GM23338 (cell line): ENCODE measurements around the gene RECQL5. TPM values are rescaled to one million over a fixed set of nuclear protein-coding genes. Genes with fewer than 3 reads are reported as not detected.

Experiments
- ATAC-seq: fragments of 200-7000 bp; cut with Tn5 transposase; 3 replicates; pipeline ENCODE4 v1.9.1; 2020
- DNase-seq: peaks from one replicate; pipeline ENCODE4 v3.0.0-alpha.2; 2015; ENCODE audit warnings: low spot score
- H2AFZ ChIP-seq: fragments of 200-600 bp; sonication (generic); 2 replicates; pipeline ENCODE4 v1.8.0; 2016; ENCODE audit warnings: antibody characterized with exemption, mild to moderate bottlenecking, moderate library complexity
- H3F3A ChIP-seq: fragments of 200-600 bp; sonication (generic); replicated peaks from 2 replicates; pipeline ENCODE4 v1.8.0; 2017; ENCODE audit warnings: antibody characterized with exemption, mixed run types, low read depth
- H3K27ac ChIP-seq: fragments of 200-600 bp; sonication (generic); 2 replicates; pipeline ENCODE4 v1.6.1; 2016; ENCODE audit warnings: low read depth
- H3K27me3 ChIP-seq: fragments of 200-600 bp; sonication (generic); 2 replicates; pipeline ENCODE4 v1.8.0; 2016; ENCODE audit warnings: mild to moderate bottlenecking, mixed run types, moderate library complexity; ENCODE audit not compliant: insufficient read depth
- H3K36me3 ChIP-seq: fragments of 200-600 bp; sonication (generic); 2 replicates; pipeline ENCODE4 v1.8.0; 2016; ENCODE audit warnings: mild to moderate bottlenecking; ENCODE audit not compliant: insufficient read depth
- H3K4me1 ChIP-seq: fragments of 200-600 bp; sonication (generic); 2 replicates; pipeline ENCODE4 v1.8.0; 2016; ENCODE audit warnings: mild to moderate bottlenecking, moderate library complexity; ENCODE audit not compliant: insufficient read depth
- H3K4me2 ChIP-seq: fragments of 200-600 bp; sonication (generic); 2 replicates; pipeline ENCODE4 v1.7.1; 2017; ENCODE audit warnings: mixed run types
- H3K4me3 ChIP-seq: fragments of 200-600 bp; sonication (generic); 2 replicates; pipeline ENCODE4 v1.6.1; 2016; ENCODE audit warnings: mixed run types
- H3K79me2 ChIP-seq: fragments of 200-600 bp; sonication (generic); replicated peaks from 2 replicates; pipeline ENCODE4 v1.8.0; 2017; ENCODE audit warnings: mild to moderate bottlenecking; ENCODE audit not compliant: insufficient read depth
- H3K9me2 ChIP-seq: fragments of 200-600 bp; sonication (generic); 2 replicates; pipeline ENCODE4 v1.8.0; 2017; ENCODE audit not compliant: insufficient read depth
- H4K20me1 ChIP-seq: fragments of 200-600 bp; sonication (generic); replicated peaks from 2 replicates; pipeline ENCODE4 v1.8.0; 2017; ENCODE audit warnings: mild to moderate bottlenecking; ENCODE audit not compliant: insufficient read depth
- H3K27ac Mint-ChIP-seq: 2 replicates; pipeline ENCODE4 v1.8.0; 2020; ENCODE audit warnings: inconsistent platforms, mild to moderate bottlenecking, moderate library complexity, mixed read lengths
- H3K27me3 Mint-ChIP-seq: 3 replicates; pipeline ENCODE4 v1.8.0; 2022; ENCODE audit warnings: low read depth, mild to moderate bottlenecking, moderate library complexity, mixed read lengths, inconsistent platforms; ENCODE audit not compliant: insufficient read depth, poor library complexity
- H3K36me3 Mint-ChIP-seq: 3 replicates; pipeline ENCODE4 v1.8.0; 2021; ENCODE audit warnings: low read depth, mild to moderate bottlenecking, inconsistent platforms, moderate library complexity, mixed read lengths
- H3K4me1 Mint-ChIP-seq: 3 replicates; pipeline ENCODE4 v1.8.0; 2020; ENCODE audit warnings: mild to moderate bottlenecking, inconsistent platforms, mixed read lengths
- H3K4me3 Mint-ChIP-seq: 3 replicates; pipeline ENCODE4 v1.8.0; 2021; ENCODE audit warnings: moderate library complexity, mild to moderate bottlenecking, inconsistent platforms, mixed read lengths
- H3K9me3 Mint-ChIP-seq: 3 replicates; pipeline ENCODE4 v1.8.0; 2020; ENCODE audit warnings: moderate library complexity, mild to moderate bottlenecking, inconsistent platforms, mixed read lengths
- CTCF ChIP-seq, 2 experiments: fragments of 200-600 bp in 1 of 2; sonication (generic) in 1 of 2; conservative IDR thresholded peaks; 2 replicates each; pipeline versions ENCODE4 v1.5.1 to v1.6.1; 2016 to 2017; ENCODE audit warnings: antibody characterized with exemption in 2 of 2, low read depth in 2 of 2, mild to moderate bottlenecking in 2 of 2, moderate library complexity in 1 of 2
- EZH2phosphoT487 ChIP-seq: fragments of 200-600 bp; sonication (generic); IDR thresholded peaks from one replicate; pipeline ENCODE4 v1.8.1; 2018; ENCODE audit warnings: antibody characterized with exemption; ENCODE audit not compliant: unreplicated experiment
- NANOG ChIP-seq: IDR thresholded peaks from 2 replicates; pipeline ENCODE4 v1.6.1; 2016; ENCODE audit warnings: antibody characterized with exemption, borderline replicate concordance
- POLR2AphosphoS5 ChIP-seq: IDR thresholded peaks from 2 replicates; pipeline ENCODE4 v1.6.1; 2016; ENCODE audit warnings: antibody characterized with exemption, low read depth
- REST ChIP-seq: IDR thresholded peaks from one replicate; pipeline ENCODE4 v1.6.1; 2018; ENCODE audit warnings: antibody characterized with exemption; ENCODE audit not compliant: unreplicated experiment
- ZNF114 ChIP-seq: fragments of 250-450 bp; sonication (Bioruptor Pico); IDR thresholded peaks from 2 replicates; pipeline ENCODE4 v1.5.0; 2020; ENCODE audit warnings: mild to moderate bottlenecking, moderate library complexity
- ZNF462 ChIP-seq: fragments of 250-450 bp; sonication (Bioruptor Pico); IDR thresholded peaks from 2 replicates; pipeline ENCODE4 v1.5.0; 2020; ENCODE audit warnings: mild to moderate bottlenecking, moderate library complexity
- polyA plus RNA-seq: library from polyadenylated mRNA; unstranded; fragments of >200 nt; fragmentation: Nextera tagmentation; extraction: Ambion mirVana; gene quantifications from 2 replicates; pipeline ENCODE4 v1.2.1, GENCODE V29; 2016
- total RNA-seq: library from RNA; depleted of rRNA; stranded (reverse); fragments of >200 nt; shearing (Covaris generic); gene quantifications from 2 replicates; pipeline ENCODE4 v1.2.3, GENCODE V29; 2014

RECQL5 gene
- total and polyA plus RNA-seq, 2 experiments from 2014 or later: 20.0 to 23.3 TPM

- no peaks in the 10 kb centered on the region for H3K9me3 Mint-ChIP-seq
- H3K27me3 ChIP-seq: no peaks in the 10 kb centered on the region
- H3K4me3 Mint-ChIP-seq: no peak overlapping the region
- no peak overlapping the region for H3K27ac ChIP-seq
- H3K4me1 Mint-ChIP-seq: no peaks in the 10 kb centered on the region; the same call in 2 of the 3 replicates
- ATAC-seq (peak; percentile 100), DNase-seq (peak; percentile 84)
- no peaks in the 10 kb centered on the region for H3K79me2 ChIP-seq
- H3K36me3 Mint-ChIP-seq: peaks cover 46% of the 10 kb centered on the region
- no peaks in the 10 kb centered on the region for H4K20me1 ChIP-seq
- H3K4me3 ChIP-seq: no peak overlapping the region
- H3F3A ChIP-seq: 0 out of 2 replicates have a peak, but pooled peaks cover 3% of the 10 kb centered on the region
- no peaks in the 10 kb centered on the region; the same call in 1 of the 2 replicates for H3K36me3 ChIP-seq
- no peaks in the 10 kb centered on the region for H3K9me2 ChIP-seq
- no peaks in the 10 kb centered on the region; the same call in 1 of the 2 replicates for H3K4me1 ChIP-seq
- no peak overlapping the region for H3K4me2 ChIP-seq
- H3K27ac Mint-ChIP-seq: no peak overlapping the region
- no peak overlapping the region for H2AFZ ChIP-seq
- TF ChIP-seq ZNF114 (no peak), REST (no peak), ZNF462 (CRISPR knock-in tag) (no peak), CTCF (conservative IDR thresholded peaks at IDR 0.05; ENCODE audit: low read depth in 2 of 2) (peak; percentile 82 to 90), POLR2AphosphoS5 (no peak), NANOG (no peak), EZH2phosphoT487 (no peak)
- no peaks in the 10 kb centered on the region for H3K27me3 Mint-ChIP-seq
These were observed 13.9 kb downstream of the RECQL5 start for GRCh38 chr17:75652934-75653549.
